HCT116 (cell line): ENCODE data around the gene ACOT12. TPM values are rescaled to one million over a fixed set of nuclear protein-coding genes. Genes with fewer than 3 reads are reported as not detected.

Source experiments
- ATAC-seq: fragments of 200-7000 bp; cut with Tn5 transposase; 2 replicates; pipeline ENCODE4 v1.9.1; 2020; ENCODE audit warnings: mild to moderate bottlenecking, moderate library complexity
- BruUV-seq: library from RNA; stranded (reverse); fragments of 400-500 nt; replicated peaks from 2 replicates; lab custom pipeline; 2021; lab: Mats Ljungman, UMichigan
- CTCF ChIA-PET: fragments of 300-600 bp; sonication (Branson Sonifier 250); formaldehyde crosslinking; loops from one replicate; lab custom pipeline; 2021; ENCODE audit warnings: antibody characterized with exemption; lab: Charles Lee
- POLR2A ChIA-PET: fragments of 300-600, 350-600 bp; sonication (Branson Sonifier 250); formaldehyde crosslinking; loops from one replicate; lab custom pipeline; 2021; ENCODE audit warnings: antibody characterized with exemption; lab: Charles Lee
- RAD21 ChIA-PET, 2 experiments: fragments of 300-600 bp; sonication (Branson Sonifier 250); formaldehyde crosslinking; loops; one replicate each; lab custom pipeline; 2023; ENCODE audit warnings: low total read pairs in 2 of 2; ENCODE audit not compliant: uncharacterized antibody in 2 of 2, unreplicated experiment in 2 of 2, low non-redundant PET in 1 of 2; lab: Charles Lee
- DNase-seq: peaks from one replicate; pipeline ENCODE4 v3.0.0-alpha.2; 2010; ENCODE audit warnings: low read depth, low spot score
- H2AFZ ChIP-seq: fragments of 200-600 bp; shearing (Covaris generic), sonication (generic); 2 replicates; pipeline ENCODE4 v1.6.1; 2017; ENCODE audit warnings: low read depth, mixed run types, mixed read lengths, antibody characterized with exemption, low read length; ENCODE audit not compliant: poor library complexity, severe bottlenecking
- H3K27ac ChIP-seq: 2 replicates; pipeline ENCODE4 v1.5.1; 2012; ENCODE audit warnings: low read depth, low read length
- H3K27me3 ChIP-seq: fragments of 200-600 bp; sonication (generic); 2 replicates; pipeline ENCODE4 v1.6.1; 2016; ENCODE audit warnings: mixed run types, low read length, mixed read lengths; ENCODE audit not compliant: insufficient read depth
- H3K36me3 ChIP-seq, 2 experiments: fragments of 200-500 bp in 1 of 2; fragments of 200-600 bp in 1 of 2; sonication (Bioruptor generic) in 1 of 2; sonication (generic) in 1 of 2; 2 replicates each; pipeline versions ENCODE4 v1.5.1 to v1.6.1; 2014 to 2016; ENCODE audit warnings: low read length in 2 of 2, inconsistent platforms in 1 of 2, mixed read lengths in 1 of 2, mixed run types in 1 of 2; ENCODE audit not compliant: insufficient read depth in 2 of 2, control insufficient read depth in 1 of 2
- H3K4me1 ChIP-seq, 2 experiments: fragments of 200-600 bp in 1 of 2; sonication (generic) in 1 of 2; 2 replicates each; pipeline versions ENCODE4 v1.5.1 to v1.6.1; 2012 to 2017; ENCODE audit warnings: low read length in 2 of 2, inconsistent platforms in 1 of 2, mild to moderate bottlenecking in 1 of 2, mixed read lengths in 1 of 2, mixed run types in 1 of 2, moderate library complexity in 1 of 2; ENCODE audit not compliant: insufficient read depth in 2 of 2, control insufficient read depth in 1 of 2
- H3K4me2 ChIP-seq: fragments of 200-600 bp; sonication (generic); 2 replicates; pipeline ENCODE4 v1.6.1; 2017; ENCODE audit warnings: mixed run types, low read length, mixed read lengths
- H3K4me3 ChIP-seq, 2 experiments: fragments of 200-600 bp in 1 of 2; sonication (generic) in 1 of 2; replicated peaks in 1 of 2; 2 replicates each; pipeline ENCODE4 v1.5.1; 2011 to 2016; ENCODE audit warnings: low read length in 2 of 2, control low read depth in 1 of 2, low read depth in 1 of 2, mild to moderate bottlenecking in 1 of 2, mixed read lengths in 1 of 2, mixed run types in 1 of 2
- H3K79me2 ChIP-seq: fragments of 200-600 bp; sonication (generic); 2 replicates; pipeline ENCODE4 v1.6.1; 2017; ENCODE audit warnings: mild to moderate bottlenecking, mixed run types, low read length, moderate library complexity, mixed read lengths; ENCODE audit not compliant: insufficient read depth
- H3K9ac ChIP-seq: fragments of 200-600 bp; sonication (generic); 2 replicates; pipeline ENCODE4 v1.6.1; 2016; ENCODE audit warnings: low read length, mixed read lengths
- H3K9me2 ChIP-seq: fragments of 200-600 bp; sonication (generic), shearing (Covaris generic); 2 replicates; pipeline ENCODE4 v1.6.1; 2017; ENCODE audit warnings: mixed run types, mild to moderate bottlenecking, moderate library complexity; ENCODE audit not compliant: insufficient read depth
- H3K9me3 ChIP-seq, 2 experiments: fragments of 200-500 bp in 1 of 2; fragments of 200-600 bp in 1 of 2; sonication (Bioruptor generic) in 1 of 2; sonication (generic) in 1 of 2; 2 replicates each; pipeline ENCODE4 v1.6.1; 2014 to 2017; ENCODE audit warnings: low read length in 2 of 2, mixed read lengths in 2 of 2, inconsistent platforms in 1 of 2, low read depth in 1 of 2, mild to moderate bottlenecking in 1 of 2, mixed run types in 1 of 2, moderate library complexity in 1 of 2; ENCODE audit not compliant: control insufficient read depth in 1 of 2, insufficient read depth in 1 of 2
- H4K20me1 ChIP-seq: fragments of 200-600 bp; sonication (generic), shearing (Covaris generic); 2 replicates; pipeline ENCODE4 v1.6.1; 2017; ENCODE audit warnings: mixed run types, mild to moderate bottlenecking, moderate library complexity; ENCODE audit not compliant: insufficient read depth
- EZH2 ChIP-seq: fragments of 200-600 bp; sonication (generic); IDR thresholded peaks from 2 replicates; pipeline ENCODE4 v1.6.1; 2017; ENCODE audit warnings: antibody characterized with exemption, mixed run types
- FOSL1 ChIP-seq: IDR thresholded peaks from 2 replicates; pipeline ENCODE4 v1.6.1; 2012; ENCODE audit warnings: low read depth
- POLR2A ChIP-seq: IDR thresholded peaks from 2 replicates; pipeline ENCODE4 v1.7.0; 2011; ENCODE audit warnings: borderline replicate concordance; ENCODE audit not compliant: insufficient read depth, insufficient read length; ENCODE audit errors: extremely low read depth
- SIN3A ChIP-seq: IDR thresholded peaks from 2 replicates; pipeline ENCODE4 v1.6.1; 2012; ENCODE audit warnings: low read depth
- SP1 ChIP-seq: IDR thresholded peaks from 2 replicates; pipeline ENCODE4 v1.6.1; 2012; ENCODE audit warnings: low read depth
- SRF ChIP-seq: IDR thresholded peaks from 2 replicates; pipeline ENCODE4 v1.6.1; 2012; ENCODE audit warnings: low read depth
- ZFX ChIP-seq: fragments of 450-650 bp; IDR thresholded peaks from 2 replicates; pipeline ENCODE4 v1.6.1; 2017
- intact Hi-C: fragments of 100-400 bp; cut with micrococcal nuclease; formaldehyde crosslinking; loops from 2 replicates; pipeline ENCODE4 v1.10.0; 2022
- total RNA-seq: library from RNA; stranded (reverse); gene quantifications from one replicate; pipeline ENCODE4 v1.2.1, GENCODE V29; 2021; ENCODE audit not compliant: unreplicated experiment
- TF ChIP-seq, protein P1 (sequence below): IDR thresholded peaks from 2 replicates; pipeline ENCODE4 v1.6.1; 2012; ENCODE audit warnings: low read depth
- TF ChIP-seq, protein P2 (sequence below), 3 experiments: fragments of 200-600 bp in 1 of 3; sonication (generic) in 1 of 3; IDR thresholded peaks in 2 of 3; conservative IDR thresholded peaks in 1 of 3; 2 replicates each; pipeline ENCODE4 v1.5.1; 2012 to 2017; ENCODE audit warnings: low read depth in 2 of 3, low read length in 2 of 3, antibody characterized with exemption in 1 of 3, borderline replicate concordance in 1 of 3, control low read depth in 1 of 3, mild to moderate bottlenecking in 1 of 3, mixed read lengths in 1 of 3, mixed run types in 1 of 3, moderate library complexity in 1 of 3; ENCODE audit not compliant: insufficient read depth in 1 of 3

ACOT12 gene
- total RNA-seq, 1 experiment from 2014 or later: not detected

DNA sequence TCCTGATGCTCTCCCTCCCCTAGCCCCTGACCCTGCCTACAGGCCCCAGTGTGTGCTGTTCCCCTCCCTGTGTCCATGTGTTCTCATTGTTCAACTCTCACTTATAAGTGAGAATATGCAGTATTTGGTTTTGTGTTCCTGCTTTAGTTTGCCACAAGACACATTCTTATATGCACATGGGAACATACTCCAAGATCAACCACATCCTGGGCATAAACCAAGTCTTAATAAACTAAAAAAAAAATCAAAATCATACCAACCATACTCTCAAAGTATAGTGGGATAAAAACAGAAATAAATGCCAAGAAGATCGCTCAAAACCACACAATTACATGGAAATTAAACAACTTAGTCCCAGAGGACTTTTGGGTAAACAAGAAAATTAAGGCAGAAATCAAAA, 103.8 kb downstream of the ACOT12 start:
- POLR2A ChIA-PET: no interaction called here
- Histone ChIP-seq H3K27ac (no peak overlapping the region), H4K20me1 (no peaks in the 10 kb centered on the region), H3K4me2 (no peak overlapping the region), H3K9ac (no peak overlapping the region), H3K4me1 (no peaks in the 10 kb centered on the region), H3K27me3 (no peaks in the 10 kb centered on the region), H3K79me2 (peaks cover 66% of the 10 kb centered on the region), H3K4me3 (no peak overlapping the region), H3K9me3 (peaks cover 0 to 11% of the 10 kb centered on the region in 2 experiments; a peak in 2 of 4 replicates), H2AFZ (no peak overlapping the region), H3K36me3 (no peaks in the 10 kb centered on the region)
- RAD21 ChIA-PET: no interaction called here
- ATAC-seq (no peak), DNase-seq (no peak)
- CTCF ChIA-PET: no interaction called here
- BruUV-seq: no TSS peak
- intact Hi-C loops: no loop called here
- no peak for TF ChIP-seq SRF
- TF ChIP-seq, protein P1, sequence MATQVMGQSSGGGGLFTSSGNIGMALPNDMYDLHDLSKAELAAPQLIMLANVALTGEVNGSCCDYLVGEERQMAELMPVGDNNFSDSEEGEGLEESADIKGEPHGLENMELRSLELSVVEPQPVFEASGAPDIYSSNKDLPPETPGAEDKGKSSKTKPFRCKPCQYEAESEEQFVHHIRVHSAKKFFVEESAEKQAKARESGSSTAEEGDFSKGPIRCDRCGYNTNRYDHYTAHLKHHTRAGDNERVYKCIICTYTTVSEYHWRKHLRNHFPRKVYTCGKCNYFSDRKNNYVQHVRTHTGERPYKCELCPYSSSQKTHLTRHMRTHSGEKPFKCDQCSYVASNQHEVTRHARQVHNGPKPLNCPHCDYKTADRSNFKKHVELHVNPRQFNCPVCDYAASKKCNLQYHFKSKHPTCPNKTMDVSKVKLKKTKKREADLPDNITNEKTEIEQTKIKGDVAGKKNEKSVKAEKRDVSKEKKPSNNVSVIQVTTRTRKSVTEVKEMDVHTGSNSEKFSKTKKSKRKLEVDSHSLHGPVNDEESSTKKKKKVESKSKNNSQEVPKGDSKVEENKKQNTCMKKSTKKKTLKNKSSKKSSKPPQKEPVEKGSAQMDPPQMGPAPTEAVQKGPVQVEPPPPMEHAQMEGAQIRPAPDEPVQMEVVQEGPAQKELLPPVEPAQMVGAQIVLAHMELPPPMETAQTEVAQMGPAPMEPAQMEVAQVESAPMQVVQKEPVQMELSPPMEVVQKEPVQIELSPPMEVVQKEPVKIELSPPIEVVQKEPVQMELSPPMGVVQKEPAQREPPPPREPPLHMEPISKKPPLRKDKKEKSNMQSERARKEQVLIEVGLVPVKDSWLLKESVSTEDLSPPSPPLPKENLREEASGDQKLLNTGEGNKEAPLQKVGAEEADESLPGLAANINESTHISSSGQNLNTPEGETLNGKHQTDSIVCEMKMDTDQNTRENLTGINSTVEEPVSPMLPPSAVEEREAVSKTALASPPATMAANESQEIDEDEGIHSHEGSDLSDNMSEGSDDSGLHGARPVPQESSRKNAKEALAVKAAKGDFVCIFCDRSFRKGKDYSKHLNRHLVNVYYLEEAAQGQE: no peak
- no peak for TF ChIP-seq SIN3A
- TF ChIP-seq FOSL1: no peak
- no peak for TF ChIP-seq ZFX
- no peak for TF ChIP-seq POLR2A
- TF ChIP-seq EZH2: no peak
- no peak for TF ChIP-seq SP1
- TF ChIP-seq, protein P2, sequence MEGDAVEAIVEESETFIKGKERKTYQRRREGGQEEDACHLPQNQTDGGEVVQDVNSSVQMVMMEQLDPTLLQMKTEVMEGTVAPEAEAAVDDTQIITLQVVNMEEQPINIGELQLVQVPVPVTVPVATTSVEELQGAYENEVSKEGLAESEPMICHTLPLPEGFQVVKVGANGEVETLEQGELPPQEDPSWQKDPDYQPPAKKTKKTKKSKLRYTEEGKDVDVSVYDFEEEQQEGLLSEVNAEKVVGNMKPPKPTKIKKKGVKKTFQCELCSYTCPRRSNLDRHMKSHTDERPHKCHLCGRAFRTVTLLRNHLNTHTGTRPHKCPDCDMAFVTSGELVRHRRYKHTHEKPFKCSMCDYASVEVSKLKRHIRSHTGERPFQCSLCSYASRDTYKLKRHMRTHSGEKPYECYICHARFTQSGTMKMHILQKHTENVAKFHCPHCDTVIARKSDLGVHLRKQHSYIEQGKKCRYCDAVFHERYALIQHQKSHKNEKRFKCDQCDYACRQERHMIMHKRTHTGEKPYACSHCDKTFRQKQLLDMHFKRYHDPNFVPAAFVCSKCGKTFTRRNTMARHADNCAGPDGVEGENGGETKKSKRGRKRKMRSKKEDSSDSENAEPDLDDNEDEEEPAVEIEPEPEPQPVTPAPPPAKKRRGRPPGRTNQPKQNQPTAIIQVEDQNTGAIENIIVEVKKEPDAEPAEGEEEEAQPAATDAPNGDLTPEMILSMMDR (IDR thresholded peaks at IDR 0.05 in 2 of 3, conservative IDR thresholded peaks at IDR 0.05 in 1 of 3; ENCODE audit: borderline replicate concordance in 1 of 3, insufficient read depth in 1 of 3, low read depth in 2 of 3, low read length in 2 of 3): no peak
- TF ChIP-seq, all 23 proteins: peak for 0
- H3K9me2 ChIP-seq: no peaks in the 10 kb centered on the region
